ENCODE measurements around the gene RNF43. TPM values are rescaled to one million over a fixed set of nuclear protein-coding genes. Genes with fewer than 3 reads are reported as not detected.

RNF43 gene
- total and polyA plus RNA-seq, 2 of the 13 experiments (the other 11 are each of a cell fraction or from before 2014, with no cell fraction given): 31.0 to 53.4 TPM

DNA sequence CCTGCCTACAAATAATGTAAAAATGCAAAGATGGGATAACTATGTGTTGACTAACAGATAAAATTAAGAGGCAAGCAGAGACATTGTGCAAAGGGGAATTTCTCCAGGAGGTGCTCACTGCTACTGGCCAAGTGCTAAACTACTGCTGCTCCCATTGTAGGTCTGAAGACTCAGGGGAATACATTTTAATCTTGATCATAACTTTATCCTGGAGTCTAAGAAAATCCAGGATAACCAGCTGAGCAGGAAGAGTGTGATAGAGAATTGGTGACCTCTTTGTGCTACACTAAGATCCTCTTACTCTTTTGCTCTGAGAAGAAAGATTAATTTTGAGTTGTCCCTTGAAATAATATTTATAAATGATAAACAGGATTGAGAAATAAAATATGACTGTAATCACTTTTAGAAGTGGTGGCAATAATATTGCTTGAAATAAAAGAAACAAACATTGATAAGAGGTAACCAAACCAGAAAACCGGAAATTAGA, 5.9 kb downstream of the RNF43 start:
- DNase-seq (ENCODE audit: low spot score) (no peak), FAIRE-seq (no peak), ATAC-seq (no peak)
- CTCF ChIA-PET (ENCODE audit: low intra/inter-chr PET ratio, low total read pairs): no interaction called here
- Histone ChIP-seq H3K4me2 (ENCODE audit: low read depth, low read length) (peak overlapping the region; percentile 87), H4K20me1 (ENCODE audit: insufficient read depth, low read length) (peaks cover 9% of the 10 kb centered on the region; the same call in 1 of the 2 replicates), H3K27ac (ENCODE audit: extremely low read length, insufficient read depth, low read length) (peak overlapping the region; percentile 77), H3K4me3 (replicated peaks in 1 of 3; ENCODE audit: insufficient read depth in 1 of 3, low read depth in 2 of 3, low read length in 3 of 3) (peak overlapping the region; percentile 73 to 88 (median 81)), H3K9ac (ENCODE audit: insufficient read depth, low read depth, low read length) (peak overlapping the region; percentile 85), H3K27me3 (ENCODE audit: control insufficient read depth in 1 of 2, insufficient read depth in 2 of 2, low read length in 2 of 2) (no peaks in the 10 kb centered on the region; a peak in 2 of 5 replicates), H2AFZ (ENCODE audit: low read length) (no peak overlapping the region), H3K79me2 (ENCODE audit: insufficient read depth, low read length) (peaks cover 100% of the 10 kb centered on the region), H3K9me3 (ENCODE audit: low read length) (no peaks in the 10 kb centered on the region), H3K36me3 (replicated peaks in 1 of 2; ENCODE audit: control insufficient read depth in 1 of 2, insufficient read depth in 2 of 2, low read length in 2 of 2) (peaks cover 0 to 4% of the 10 kb centered on the region in 2 experiments; a peak in 4 of 5 replicates), H3K4me1 (ENCODE audit: insufficient read depth, low read length) (peaks cover 63% of the 10 kb centered on the region)
- in situ Hi-C loops (cut with HindIII; ENCODE audit: extremely low pct_ligation_motif_present, low pct_unique_long_range_greater_than_20kb) (no loop called here), intact Hi-C loops (cut with micrococcal nuclease; ENCODE audit: unreplicated experiment) (no loop called here)
- 36% methylated on average over 1 of the region's 1 CpG for WGBS (ENCODE audit: low lambda C conversion rate)
- no TSS peak for BruUV-seq (replicated peaks)
- POLR2A ChIA-PET: interaction anchor here (1.0 to 2.9 kb wide), 7 partner anchors 12 to 58 kb away, joined by 3 to 18 read pairs (median 7); partner anchors contain the start of gene SUPT4H1
- TF ChIP-seq ZNF431 (CRISPR knock-in tag; IDR thresholded peaks at IDR 0.05; ENCODE audit: borderline replicate concordance, low read depth): no peak
- no peak for TF ChIP-seq ARNT (IDR thresholded peaks at IDR 0.05)
- TF ChIP-seq, protein P1, sequence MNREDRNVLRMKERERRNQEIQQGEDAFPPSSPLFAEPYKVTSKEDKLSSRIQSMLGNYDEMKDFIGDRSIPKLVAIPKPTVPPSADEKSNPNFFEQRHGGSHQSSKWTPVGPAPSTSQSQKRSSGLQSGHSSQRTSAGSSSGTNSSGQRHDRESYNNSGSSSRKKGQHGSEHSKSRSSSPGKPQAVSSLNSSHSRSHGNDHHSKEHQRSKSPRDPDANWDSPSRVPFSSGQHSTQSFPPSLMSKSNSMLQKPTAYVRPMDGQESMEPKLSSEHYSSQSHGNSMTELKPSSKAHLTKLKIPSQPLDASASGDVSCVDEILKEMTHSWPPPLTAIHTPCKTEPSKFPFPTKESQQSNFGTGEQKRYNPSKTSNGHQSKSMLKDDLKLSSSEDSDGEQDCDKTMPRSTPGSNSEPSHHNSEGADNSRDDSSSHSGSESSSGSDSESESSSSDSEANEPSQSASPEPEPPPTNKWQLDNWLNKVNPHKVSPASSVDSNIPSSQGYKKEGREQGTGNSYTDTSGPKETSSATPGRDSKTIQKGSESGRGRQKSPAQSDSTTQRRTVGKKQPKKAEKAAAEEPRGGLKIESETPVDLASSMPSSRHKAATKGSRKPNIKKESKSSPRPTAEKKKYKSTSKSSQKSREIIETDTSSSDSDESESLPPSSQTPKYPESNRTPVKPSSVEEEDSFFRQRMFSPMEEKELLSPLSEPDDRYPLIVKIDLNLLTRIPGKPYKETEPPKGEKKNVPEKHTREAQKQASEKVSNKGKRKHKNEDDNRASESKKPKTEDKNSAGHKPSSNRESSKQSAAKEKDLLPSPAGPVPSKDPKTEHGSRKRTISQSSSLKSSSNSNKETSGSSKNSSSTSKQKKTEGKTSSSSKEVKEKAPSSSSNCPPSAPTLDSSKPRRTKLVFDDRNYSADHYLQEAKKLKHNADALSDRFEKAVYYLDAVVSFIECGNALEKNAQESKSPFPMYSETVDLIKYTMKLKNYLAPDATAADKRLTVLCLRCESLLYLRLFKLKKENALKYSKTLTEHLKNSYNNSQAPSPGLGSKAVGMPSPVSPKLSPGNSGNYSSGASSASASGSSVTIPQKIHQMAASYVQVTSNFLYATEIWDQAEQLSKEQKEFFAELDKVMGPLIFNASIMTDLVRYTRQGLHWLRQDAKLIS (CRISPR knock-in tag; IDR thresholded peaks at IDR 0.05): 0 out of 2 replicates have a peak, but pooled peaks have one; percentile 45
- TF ChIP-seq, protein P2, sequence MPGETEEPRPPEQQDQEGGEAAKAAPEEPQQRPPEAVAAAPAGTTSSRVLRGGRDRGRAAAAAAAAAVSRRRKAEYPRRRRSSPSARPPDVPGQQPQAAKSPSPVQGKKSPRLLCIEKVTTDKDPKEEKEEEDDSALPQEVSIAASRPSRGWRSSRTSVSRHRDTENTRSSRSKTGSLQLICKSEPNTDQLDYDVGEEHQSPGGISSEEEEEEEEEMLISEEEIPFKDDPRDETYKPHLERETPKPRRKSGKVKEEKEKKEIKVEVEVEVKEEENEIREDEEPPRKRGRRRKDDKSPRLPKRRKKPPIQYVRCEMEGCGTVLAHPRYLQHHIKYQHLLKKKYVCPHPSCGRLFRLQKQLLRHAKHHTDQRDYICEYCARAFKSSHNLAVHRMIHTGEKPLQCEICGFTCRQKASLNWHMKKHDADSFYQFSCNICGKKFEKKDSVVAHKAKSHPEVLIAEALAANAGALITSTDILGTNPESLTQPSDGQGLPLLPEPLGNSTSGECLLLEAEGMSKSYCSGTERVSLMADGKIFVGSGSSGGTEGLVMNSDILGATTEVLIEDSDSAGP (CRISPR knock-in tag; IDR thresholded peaks at IDR 0.05; ENCODE audit: borderline replicate concordance): no peak
- TF ChIP-seq POLR2G (IDR thresholded peaks at IDR 0.05; ENCODE audit: low read depth, low read length): peak; percentile 56; the same call in 1 of the 2 replicates
- TF ChIP-seq ZNF747 (CRISPR knock-in tag; IDR thresholded peaks at IDR 0.05; ENCODE audit: borderline replicate concordance): no peak
- TF ChIP-seq RBM22 (optimal IDR thresholded peaks at IDR 0.05; ENCODE audit: low read length): peak; percentile 91
- no peak for TF ChIP-seq ZNF101 (CRISPR knock-in tag; IDR thresholded peaks at IDR 0.05; ENCODE audit: borderline replicate concordance, low read depth)
- no peak for TF ChIP-seq AGO1 (IDR thresholded peaks at IDR 0.05; ENCODE audit: low read depth, low read length, poor library complexity, severe bottlenecking)
- no peak for TF ChIP-seq NR2C2 (CRISPR knock-in tag; IDR thresholded peaks at IDR 0.05; ENCODE audit: borderline replicate concordance)
- no peak for TF ChIP-seq NFYB (CRISPR knock-in tag; IDR thresholded peaks at IDR 0.05)
- no peak for TF ChIP-seq ZNF749 (CRISPR knock-in tag; IDR thresholded peaks at IDR 0.05; ENCODE audit: borderline replicate concordance)
- TF ChIP-seq, protein P3, sequence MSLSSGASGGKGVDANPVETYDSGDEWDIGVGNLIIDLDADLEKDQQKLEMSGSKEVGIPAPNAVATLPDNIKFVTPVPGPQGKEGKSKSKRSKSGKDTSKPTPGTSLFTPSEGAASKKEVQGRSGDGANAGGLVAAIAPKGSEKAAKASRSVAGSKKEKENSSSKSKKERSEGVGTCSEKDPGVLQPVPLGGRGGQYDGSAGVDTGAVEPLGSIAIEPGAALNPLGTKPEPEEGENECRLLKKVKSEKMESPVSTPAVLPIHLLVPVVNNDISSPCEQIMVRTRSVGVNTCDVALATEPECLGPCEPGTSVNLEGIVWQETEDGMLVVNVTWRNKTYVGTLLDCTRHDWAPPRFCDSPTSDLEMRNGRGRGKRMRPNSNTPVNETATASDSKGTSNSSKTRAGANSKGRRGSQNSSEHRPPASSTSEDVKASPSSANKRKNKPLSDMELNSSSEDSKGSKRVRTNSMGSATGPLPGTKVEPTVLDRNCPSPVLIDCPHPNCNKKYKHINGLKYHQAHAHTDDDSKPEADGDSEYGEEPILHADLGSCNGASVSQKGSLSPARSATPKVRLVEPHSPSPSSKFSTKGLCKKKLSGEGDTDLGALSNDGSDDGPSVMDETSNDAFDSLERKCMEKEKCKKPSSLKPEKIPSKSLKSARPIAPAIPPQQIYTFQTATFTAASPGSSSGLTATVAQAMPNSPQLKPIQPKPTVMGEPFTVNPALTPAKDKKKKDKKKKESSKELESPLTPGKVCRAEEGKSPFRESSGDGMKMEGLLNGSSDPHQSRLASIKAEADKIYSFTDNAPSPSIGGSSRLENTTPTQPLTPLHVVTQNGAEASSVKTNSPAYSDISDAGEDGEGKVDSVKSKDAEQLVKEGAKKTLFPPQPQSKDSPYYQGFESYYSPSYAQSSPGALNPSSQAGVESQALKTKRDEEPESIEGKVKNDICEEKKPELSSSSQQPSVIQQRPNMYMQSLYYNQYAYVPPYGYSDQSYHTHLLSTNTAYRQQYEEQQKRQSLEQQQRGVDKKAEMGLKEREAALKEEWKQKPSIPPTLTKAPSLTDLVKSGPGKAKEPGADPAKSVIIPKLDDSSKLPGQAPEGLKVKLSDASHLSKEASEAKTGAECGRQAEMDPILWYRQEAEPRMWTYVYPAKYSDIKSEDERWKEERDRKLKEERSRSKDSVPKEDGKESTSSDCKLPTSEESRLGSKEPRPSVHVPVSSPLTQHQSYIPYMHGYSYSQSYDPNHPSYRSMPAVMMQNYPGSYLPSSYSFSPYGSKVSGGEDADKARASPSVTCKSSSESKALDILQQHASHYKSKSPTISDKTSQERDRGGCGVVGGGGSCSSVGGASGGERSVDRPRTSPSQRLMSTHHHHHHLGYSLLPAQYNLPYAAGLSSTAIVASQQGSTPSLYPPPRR (CRISPR knock-in tag; IDR thresholded peaks at IDR 0.05; ENCODE audit: borderline replicate concordance): no peak
- no peak for TF ChIP-seq ZNF841 (CRISPR knock-in tag; IDR thresholded peaks at IDR 0.05; ENCODE audit: borderline replicate concordance)
